OCI-LY7 (cell line): Measurements from ENCODE around the gene ENOX2.
"Not testable (repeated sequence)": the region's sequence is repeated elsewhere in the genome, so short reads cannot be mapped to it uniquely, and the experiment has no call there.

ENCODE experiments used
- EZH2phosphoT487 ChIP-seq: fragments of 200-600 bp; sonication (generic); IDR thresholded peaks from 2 replicates; pipeline ENCODE4 v1.6.1; 2018; ENCODE audit warnings: low read depth, borderline replicate concordance, mild to moderate bottlenecking, mixed run types, antibody characterized with exemption, low read length, moderate library complexity, mixed read lengths
- TF ChIP-seq, protein P1 (sequence below): fragments of 200-600 bp; sonication (generic); conservative IDR thresholded peaks from 2 replicates; pipeline ENCODE4 v1.5.1; 2014; ENCODE audit warnings: mild to moderate bottlenecking, antibody characterized with exemption, low read length, moderate library complexity, mixed read lengths

DNA sequence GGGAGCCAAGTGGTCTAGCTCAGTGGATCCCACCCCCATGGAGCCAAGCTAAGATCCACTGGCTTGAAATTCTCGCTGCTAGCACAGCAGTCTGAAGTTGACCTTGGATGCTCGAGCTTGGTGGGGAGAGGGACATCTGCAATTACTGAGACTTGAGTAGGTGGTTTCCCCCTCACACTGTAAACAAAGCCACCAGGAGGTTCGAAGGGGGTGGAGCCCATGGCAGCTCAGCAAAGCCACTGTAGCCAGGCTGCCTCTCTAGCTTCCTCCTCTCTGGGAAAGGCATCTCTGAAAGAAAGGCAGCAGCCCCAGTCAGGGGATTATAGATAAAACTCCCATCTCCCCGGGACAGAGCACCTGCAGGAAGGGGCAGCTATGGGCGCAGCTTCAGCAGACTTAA is 89.1 kb downstream of the ENOX2 start:
- TF ChIP-seq, protein P1, sequence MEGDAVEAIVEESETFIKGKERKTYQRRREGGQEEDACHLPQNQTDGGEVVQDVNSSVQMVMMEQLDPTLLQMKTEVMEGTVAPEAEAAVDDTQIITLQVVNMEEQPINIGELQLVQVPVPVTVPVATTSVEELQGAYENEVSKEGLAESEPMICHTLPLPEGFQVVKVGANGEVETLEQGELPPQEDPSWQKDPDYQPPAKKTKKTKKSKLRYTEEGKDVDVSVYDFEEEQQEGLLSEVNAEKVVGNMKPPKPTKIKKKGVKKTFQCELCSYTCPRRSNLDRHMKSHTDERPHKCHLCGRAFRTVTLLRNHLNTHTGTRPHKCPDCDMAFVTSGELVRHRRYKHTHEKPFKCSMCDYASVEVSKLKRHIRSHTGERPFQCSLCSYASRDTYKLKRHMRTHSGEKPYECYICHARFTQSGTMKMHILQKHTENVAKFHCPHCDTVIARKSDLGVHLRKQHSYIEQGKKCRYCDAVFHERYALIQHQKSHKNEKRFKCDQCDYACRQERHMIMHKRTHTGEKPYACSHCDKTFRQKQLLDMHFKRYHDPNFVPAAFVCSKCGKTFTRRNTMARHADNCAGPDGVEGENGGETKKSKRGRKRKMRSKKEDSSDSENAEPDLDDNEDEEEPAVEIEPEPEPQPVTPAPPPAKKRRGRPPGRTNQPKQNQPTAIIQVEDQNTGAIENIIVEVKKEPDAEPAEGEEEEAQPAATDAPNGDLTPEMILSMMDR = not testable (repeated sequence)
- not testable (repeated sequence) for TF ChIP-seq EZH2phosphoT487
